ENCODE results near the gene MFN1.

DNA sequence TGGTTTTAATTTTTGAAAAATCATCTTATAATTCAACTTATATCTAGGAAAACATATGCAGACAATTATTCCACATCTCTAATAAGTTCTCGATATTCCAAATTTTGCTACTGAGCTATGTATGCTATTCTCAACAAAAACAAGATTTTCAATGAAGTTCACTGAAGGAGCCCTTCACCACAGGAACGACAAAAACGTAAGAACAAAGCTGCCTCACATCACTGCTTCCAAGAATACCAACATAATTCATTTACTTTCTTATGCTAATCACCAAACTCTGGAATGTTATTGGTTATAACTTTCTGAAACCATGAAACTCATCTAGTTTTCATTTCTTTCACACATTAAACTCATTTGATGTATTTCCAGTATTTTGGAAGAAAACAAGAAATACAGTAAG, 54.1 kb downstream of the MFN1 start:
- TF ChIP-seq, protein P1, sequence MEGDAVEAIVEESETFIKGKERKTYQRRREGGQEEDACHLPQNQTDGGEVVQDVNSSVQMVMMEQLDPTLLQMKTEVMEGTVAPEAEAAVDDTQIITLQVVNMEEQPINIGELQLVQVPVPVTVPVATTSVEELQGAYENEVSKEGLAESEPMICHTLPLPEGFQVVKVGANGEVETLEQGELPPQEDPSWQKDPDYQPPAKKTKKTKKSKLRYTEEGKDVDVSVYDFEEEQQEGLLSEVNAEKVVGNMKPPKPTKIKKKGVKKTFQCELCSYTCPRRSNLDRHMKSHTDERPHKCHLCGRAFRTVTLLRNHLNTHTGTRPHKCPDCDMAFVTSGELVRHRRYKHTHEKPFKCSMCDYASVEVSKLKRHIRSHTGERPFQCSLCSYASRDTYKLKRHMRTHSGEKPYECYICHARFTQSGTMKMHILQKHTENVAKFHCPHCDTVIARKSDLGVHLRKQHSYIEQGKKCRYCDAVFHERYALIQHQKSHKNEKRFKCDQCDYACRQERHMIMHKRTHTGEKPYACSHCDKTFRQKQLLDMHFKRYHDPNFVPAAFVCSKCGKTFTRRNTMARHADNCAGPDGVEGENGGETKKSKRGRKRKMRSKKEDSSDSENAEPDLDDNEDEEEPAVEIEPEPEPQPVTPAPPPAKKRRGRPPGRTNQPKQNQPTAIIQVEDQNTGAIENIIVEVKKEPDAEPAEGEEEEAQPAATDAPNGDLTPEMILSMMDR (IDR thresholded peaks at IDR 0.05): no peak
- TF ChIP-seq POLR2AphosphoS5 (IDR thresholded peaks at IDR 0.05): no peak
- TF ChIP-seq POLR2A (IDR thresholded peaks at IDR 0.05): no peak
